ENCODE measurements around the gene PKP1. TPM values are rescaled to one million over a fixed set of nuclear protein-coding genes. Genes with fewer than 3 reads are reported as not detected.

Gene PKP1
- total and polyA plus RNA-seq, 2 donors (not counting 3 experiments of a cell fraction or from before 2014, with no cell fraction given), result 0.01 TPM; not detected in 1

- Histone ChIP-seq H3K9me3 (replicated peaks; ENCODE audit: control insufficient read depth, insufficient read depth, low read length) (no peaks in the 10 kb centered on the region), H3K9ac (replicated peaks; ENCODE audit: extremely low read depth, insufficient read depth, low read length) (no peak overlapping the region), H4K20me1 (replicated peaks; ENCODE audit: control insufficient read depth, extremely low read depth, insufficient read depth, low read length) (no peaks in the 10 kb centered on the region), H3K36me3 (ENCODE audit: control insufficient read depth in 2 of 2, extremely low read depth in 1 of 2, insufficient read depth in 2 of 2, low read length in 2 of 2) (no peaks in the 10 kb centered on the region), H3K9me1 (replicated peaks; ENCODE audit: control insufficient read depth, extremely low read depth, insufficient read depth, low read length) (no peaks in the 10 kb centered on the region), H3K4me2 (ENCODE audit: insufficient read depth, low read length) (no peak overlapping the region), H3K79me2 (ENCODE audit: control insufficient read depth, insufficient read depth, low read length) (no peaks in the 10 kb centered on the region), H3K4me1 (ENCODE audit: control insufficient read depth, extremely low read depth, insufficient read depth, low read length) (no peaks in the 10 kb centered on the region), H3K27ac (ENCODE audit: insufficient read depth, low read depth, low read length) (no peak overlapping the region), H3K27me3 (ENCODE audit: control insufficient read depth in 2 of 2, insufficient read depth in 2 of 2, low read length in 2 of 2) (peaks cover 5 to 15% of the 10 kb centered on the region in 2 experiments), H2AFZ (ENCODE audit: low read depth, low read length) (no peak overlapping the region), H3K4me3 (replicated peaks in 1 of 3; ENCODE audit: insufficient read depth in 1 of 3, low read depth in 1 of 3, low read length in 3 of 3) (no peak overlapping the region)
- BruUV-seq (replicated peaks), result no TSS peak
- intact Hi-C loops (cut with micrococcal nuclease) (no loop called here), dilution Hi-C loops (cut with MboI; ENCODE audit: extremely low pct_ligation_motif_present, low sequenced_read_pairs) (no loop called here)
- DNase-seq (ENCODE audit: low read depth, low spot score) (no peak), FAIRE-seq (no peak)
- ChIA-PET CTCF (interaction anchor here (1.0 to 2.4 kb wide), 2 partner anchors 8 to 24 kb away, joined by 3 to 8 read pairs; no protein-coding TSS in a partner anchor), POLR2A (no interaction called here)
- TF ChIP-seq EZH2 (IDR thresholded peaks at IDR 0.05; ENCODE audit: borderline replicate concordance, low read depth, low read length, severe bottlenecking) (no peak), MYC (IDR thresholded peaks at IDR 0.05; ENCODE audit: low read depth, low read length) (no peak), POLR2A (IDR thresholded peaks at IDR 0.05; ENCODE audit: low read depth, low read length) (no peak), FOS (IDR thresholded peaks at IDR 0.05; ENCODE audit: borderline replicate concordance, insufficient read depth, low read length) (no peak), POLR2AphosphoS5 (IDR thresholded peaks at IDR 0.05; ENCODE audit: insufficient read depth, low read depth, low read length) (no peak), GATA2 (IDR thresholded peaks at IDR 0.05; ENCODE audit: insufficient read depth, insufficient read length, low read depth, low read length) (no peak), MAX (IDR thresholded peaks at IDR 0.05; ENCODE audit: insufficient read depth, insufficient read length) (no peak), JUN (IDR thresholded peaks at IDR 0.05; ENCODE audit: borderline replicate concordance, insufficient read depth, insufficient read length, low read depth) (no peak)
- TF ChIP-seq, protein P1, sequence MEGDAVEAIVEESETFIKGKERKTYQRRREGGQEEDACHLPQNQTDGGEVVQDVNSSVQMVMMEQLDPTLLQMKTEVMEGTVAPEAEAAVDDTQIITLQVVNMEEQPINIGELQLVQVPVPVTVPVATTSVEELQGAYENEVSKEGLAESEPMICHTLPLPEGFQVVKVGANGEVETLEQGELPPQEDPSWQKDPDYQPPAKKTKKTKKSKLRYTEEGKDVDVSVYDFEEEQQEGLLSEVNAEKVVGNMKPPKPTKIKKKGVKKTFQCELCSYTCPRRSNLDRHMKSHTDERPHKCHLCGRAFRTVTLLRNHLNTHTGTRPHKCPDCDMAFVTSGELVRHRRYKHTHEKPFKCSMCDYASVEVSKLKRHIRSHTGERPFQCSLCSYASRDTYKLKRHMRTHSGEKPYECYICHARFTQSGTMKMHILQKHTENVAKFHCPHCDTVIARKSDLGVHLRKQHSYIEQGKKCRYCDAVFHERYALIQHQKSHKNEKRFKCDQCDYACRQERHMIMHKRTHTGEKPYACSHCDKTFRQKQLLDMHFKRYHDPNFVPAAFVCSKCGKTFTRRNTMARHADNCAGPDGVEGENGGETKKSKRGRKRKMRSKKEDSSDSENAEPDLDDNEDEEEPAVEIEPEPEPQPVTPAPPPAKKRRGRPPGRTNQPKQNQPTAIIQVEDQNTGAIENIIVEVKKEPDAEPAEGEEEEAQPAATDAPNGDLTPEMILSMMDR (IDR thresholded peaks at IDR 0.05; ENCODE audit: extremely low read depth in 1 of 2, insufficient read depth in 1 of 2, low read depth in 1 of 2, low read length in 2 of 2), result no peak
Observed at GRCh38 chr1:201371276-201371675, 88.0 kb downstream of the PKP1 start.
